ENCODE data around the gene AP1B1. TPM values are rescaled to one million over a fixed set of nuclear protein-coding genes. Genes with fewer than 3 reads are reported as not detected.

AP1B1 gene
- total and polyA plus RNA-seq, 2 of the 4 experiments (the other 2 are of a cell fraction): 55.7 to 70.8 TPM

- no peak for ATAC-seq (ENCODE audit: low read depth)
- Histone ChIP-seq H3K36me3 (ENCODE audit: control insufficient read depth, insufficient read depth, low read length) (peaks cover 61% of the 10 kb centered on the region), H2BK5ac (ENCODE audit: low read depth, low read length, poor library complexity, severe bottlenecking) (no peak overlapping the region), H2AFZ (replicated peaks; ENCODE audit: low read length, poor library complexity) (no peak overlapping the region), H2BK15ac (ENCODE audit: low read depth, low read length) (no peak overlapping the region), H3K27me3 (ENCODE audit: control insufficient read depth, insufficient read depth, low read length) (no peaks in the 10 kb centered on the region), H2AK5ac (ENCODE audit: low read depth, low read length) (no peak overlapping the region), H3K4me3 (ENCODE audit: insufficient read depth, low read depth, low read length) (no peak overlapping the region), H3K9me3 (ENCODE audit: control insufficient read depth, insufficient read depth, low read length) (no peaks in the 10 kb centered on the region), H2AK9ac (replicated peaks; ENCODE audit: low read depth, low read length, poor library complexity) (no peak overlapping the region), H3K27ac (ENCODE audit: insufficient read depth, low read length) (no peak overlapping the region), H3K4me1 (ENCODE audit: control insufficient read depth, insufficient read depth, low read length) (no peaks in the 10 kb centered on the region), H4K8ac (ENCODE audit: low read depth in 2 of 2, low read length in 2 of 2) (no peak overlapping the region), H4K5ac (ENCODE audit: low read depth, low read length) (no peak overlapping the region), H3K9ac (ENCODE audit: low read depth, low read length) (no peak overlapping the region), H3K4ac (ENCODE audit: low read depth, low read length) (no peak overlapping the region), H2BK20ac (ENCODE audit: low read depth, low read length) (no peak overlapping the region), H4K20me1 (ENCODE audit: insufficient read depth, low read length) (peaks cover 10% of the 10 kb centered on the region; the same call in 1 of the 2 replicates), H3K79me1 (ENCODE audit: low read depth in 1 of 2, low read length in 2 of 2) (no peaks in the 10 kb centered on the region), H3K56ac (ENCODE audit: extremely low read depth, insufficient read depth, low read length) (no peak overlapping the region), H3K14ac (replicated peaks; ENCODE audit: low read depth, low read length) (no peak overlapping the region), H3K4me2 (ENCODE audit: low read depth, low read length) (no peak overlapping the region), H3K23ac (ENCODE audit: low read depth, low read length) (no peak overlapping the region), H3K18ac (ENCODE audit: low read depth, low read length) (no peak overlapping the region), H3K9me1 (ENCODE audit: insufficient read depth, low read length) (no peaks in the 10 kb centered on the region), H4K91ac (ENCODE audit: insufficient read depth, low read depth, low read length) (no peak overlapping the region), H2BK120ac (ENCODE audit: low read depth, low read length) (no peak overlapping the region)
- no peak for TF ChIP-seq ELK1 (IDR thresholded peaks at IDR 0.05; ENCODE audit: borderline replicate concordance, low read depth, low read length)
- no peak for TF ChIP-seq CTCF (conservative IDR thresholded peaks at IDR 0.05; ENCODE audit: low read depth, low read length)
- TF ChIP-seq RAD21 (IDR thresholded peaks at IDR 0.05; ENCODE audit: low read length): no peak
- no peak for TF ChIP-seq MXI1 (IDR thresholded peaks at IDR 0.05; ENCODE audit: borderline replicate concordance, low read depth, low read length)
- TF ChIP-seq NFE2L2 (IDR thresholded peaks at IDR 0.05; ENCODE audit: low read depth, low read length): no peak
- no peak for DNase-seq
- BruUV-seq (replicated peaks): no TSS peak
- ChIA-PET CTCF (no interaction called here), POLR2A (ENCODE audit: unreplicated experiment) (no interaction called here)
- in situ Hi-C loops (cut with MboI; ENCODE audit: low sequenced_read_pairs) (no loop called here), dilution Hi-C loops (cut with HindIII; ENCODE audit: low sequenced_read_pairs, unreplicated experiment) (no loop called here), intact Hi-C loops (cut with micrococcal nuclease) (no loop called here)
- WGBS, 2 experiments (ENCODE audit: extremely low coverage in 2 of 2, insufficient read length in 1 of 2): 96% methylated on average over 2 of the region's 2 CpGs; no CpG with 5 or more reads in 1 of the 2 experiments
Observed at GRCh38 chr22:29348041-29348440, 40.3 kb downstream of the AP1B1 start.

Measured in IMR-90 (cell line).